ENCODE results near the gene YBEY.
A peak's percentile ranks its signal among the peaks of the same experiment; 100 is the strongest.

YBEY gene

GRCh38 chr21:46245213-46245915, 40.8 kb upstream of the YBEY start:
- TF ChIP-seq CTCF (IDR thresholded peaks at IDR 0.05; ENCODE audit: low read depth, low read length), result peak; percentile 12
- in situ Hi-C loops (cut with HindIII; ENCODE audit: low sequenced_read_pairs), result no loop called here
- H3K4me3 ChIP-seq (ENCODE audit: low read depth, low read length), result no peak overlapping the region
- DNase-seq (ENCODE audit: low read depth, low spot score), result no peak

DNA sequence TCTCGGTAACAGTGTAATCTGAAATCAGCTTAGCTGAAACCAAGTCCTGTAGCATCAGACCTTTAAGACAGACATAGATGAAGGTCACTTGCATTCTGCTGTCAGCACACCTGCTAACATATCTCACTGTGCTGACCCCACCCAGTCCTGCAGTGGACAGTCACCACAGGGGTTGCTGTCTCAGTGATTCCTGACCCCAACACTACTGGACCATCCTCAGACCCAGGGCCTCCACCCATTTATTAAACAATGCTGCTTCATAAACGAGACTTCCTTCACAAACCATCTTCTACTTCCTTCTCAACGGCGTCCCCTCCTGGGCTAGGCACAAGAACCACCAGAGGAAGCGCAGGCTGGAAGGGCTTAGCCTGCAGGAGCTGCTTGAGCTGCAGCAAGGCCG, 39.8 kb upstream of the YBEY start:
- DNase-seq (ENCODE audit: low read depth, low spot score), result no peak
- in situ Hi-C loops (cut with HindIII; ENCODE audit: low sequenced_read_pairs), result no loop called here
- no peak overlapping the region for H3K4me3 ChIP-seq (ENCODE audit: low read depth, low read length)
- no peak for TF ChIP-seq CTCF (IDR thresholded peaks at IDR 0.05; ENCODE audit: low read depth, low read length)

- in situ Hi-C loops (cut with HindIII; ENCODE audit: low sequenced_read_pairs), result no loop called here
- H3K4me3 ChIP-seq (ENCODE audit: low read depth, low read length), result no peak overlapping the region
- TF ChIP-seq CTCF (IDR thresholded peaks at IDR 0.05; ENCODE audit: low read depth, low read length), result no peak
- DNase-seq (ENCODE audit: low read depth, low spot score), result no peak
These were observed 38.3 kb upstream of the YBEY start for GRCh38 chr21:46247699-46248421.

DNA sequence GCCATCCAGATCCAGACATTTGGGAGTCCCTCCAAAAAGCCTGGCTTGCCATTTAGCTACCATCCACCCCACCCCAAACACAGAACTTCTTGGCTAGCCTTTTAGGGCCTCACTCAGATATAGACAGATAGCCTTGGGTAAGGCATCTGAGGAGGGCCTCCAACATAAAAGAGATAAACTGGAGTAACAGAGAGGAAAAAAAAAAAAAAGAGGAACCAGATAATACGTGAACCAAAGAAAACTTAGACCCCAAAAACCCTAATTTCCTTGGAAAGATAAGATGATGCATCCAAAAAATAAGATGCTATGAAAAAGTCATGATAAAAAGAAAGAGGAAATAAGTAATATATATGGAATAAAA, 37.7 kb upstream of the YBEY start:
- in situ Hi-C loops (cut with HindIII; ENCODE audit: low sequenced_read_pairs), result no loop called here
- no peak for DNase-seq (ENCODE audit: low read depth, low spot score)
- TF ChIP-seq CTCF (IDR thresholded peaks at IDR 0.05; ENCODE audit: low read depth, low read length), result no peak

GRCh38 chr21:46248827-46249226, 37.3 kb upstream of the YBEY start:
- no peak overlapping the region for H3K4me3 ChIP-seq (ENCODE audit: low read depth, low read length)
- no peak for DNase-seq (ENCODE audit: low read depth, low spot score)
- in situ Hi-C loops (cut with HindIII; ENCODE audit: low sequenced_read_pairs), result no loop called here
- TF ChIP-seq CTCF (IDR thresholded peaks at IDR 0.05; ENCODE audit: low read depth, low read length), result no peak

More for the DNA sequence above, 37.7 kb upstream of the YBEY start:
- H3K4me3 ChIP-seq (ENCODE audit: low read depth, low read length), result no peak overlapping the region

GRCh38 chr21:46250146-46250725, 35.9 kb upstream of the YBEY start:
- no peak for TF ChIP-seq CTCF (IDR thresholded peaks at IDR 0.05; ENCODE audit: low read depth, low read length)
- in situ Hi-C loops (cut with HindIII; ENCODE audit: low sequenced_read_pairs), result no loop called here
- no peak for DNase-seq (ENCODE audit: low read depth, low spot score)
- no peak overlapping the region for H3K4me3 ChIP-seq (ENCODE audit: low read depth, low read length)
